ENCODE measurements around the gene HS2ST1. TPM values are rescaled to one million over a fixed set of nuclear protein-coding genes. Genes with fewer than 3 reads are reported as not detected.

Gene HS2ST1
- total and polyA plus RNA-seq, 2 experiments from 2014 or later, result 6.7 to 17.1 TPM

- TF ChIP-seq ZNF462 (CRISPR knock-in tag; IDR thresholded peaks at IDR 0.05) (no peak), NANOG (IDR thresholded peaks at IDR 0.05; ENCODE audit: borderline replicate concordance) (no peak), ETS1 (IDR thresholded peaks at IDR 0.05) (no peak), ZNF114 (CRISPR knock-in tag; IDR thresholded peaks at IDR 0.05) (no peak), STAT1 (IDR thresholded peaks at IDR 0.05; ENCODE audit: unreplicated experiment) (no peak), CREB1 (CRISPR knock-in tag; IDR thresholded peaks at IDR 0.05; ENCODE audit: low read depth) (no peak)
These were observed 73.0 kb downstream of the HS2ST1 start (continued) for GRCh38 chr1:86987446-86987845.

- Histone ChIP-seq H3K9me2 (ENCODE audit: insufficient read depth) (no peaks in the 10 kb centered on the region), H3K4me1 (ENCODE audit: insufficient read depth) (peaks cover 10% of the 10 kb centered on the region), H3K4me2 (no peak overlapping the region), H3K79me2 (replicated peaks; ENCODE audit: insufficient read depth) (peaks cover 56% of the 10 kb centered on the region), H3K4me3 (no peak overlapping the region), H4K20me1 (replicated peaks; ENCODE audit: insufficient read depth) (peaks cover 11% of the 10 kb centered on the region), H3F3A (replicated peaks; ENCODE audit: low read depth) (no peaks in the 10 kb centered on the region), H3K27me3 (ENCODE audit: insufficient read depth) (no peaks in the 10 kb centered on the region), H3K36me3 (ENCODE audit: insufficient read depth) (no peaks in the 10 kb centered on the region), H3K27ac (ENCODE audit: low read depth) (no peak overlapping the region), H2AFZ (no peak overlapping the region)
- H3K36me3 Mint-ChIP-seq (ENCODE audit: low read depth), result no peaks in the 10 kb centered on the region; the same call in 1 of the 3 replicates
- ATAC-seq (no peak), DNase-seq (ENCODE audit: low spot score) (no peak)
- H3K27ac Mint-ChIP-seq, result no peak overlapping the region
- no peak overlapping the region for H3K4me3 Mint-ChIP-seq
- no peaks in the 10 kb centered on the region for H3K9me3 Mint-ChIP-seq
- peaks cover 26% of the 10 kb centered on the region for H3K4me1 Mint-ChIP-seq
- peaks cover 5% of the 10 kb centered on the region for H3K27me3 Mint-ChIP-seq (ENCODE audit: insufficient read depth, low read depth, poor library complexity)
- TF ChIP-seq POLR2AphosphoS5 (IDR thresholded peaks at IDR 0.05; ENCODE audit: low read depth) (no peak), ZNF462 (CRISPR knock-in tag; IDR thresholded peaks at IDR 0.05) (no peak), ETS1 (IDR thresholded peaks at IDR 0.05) (no peak), EZH2 (IDR thresholded peaks at IDR 0.05; ENCODE audit: low read depth, unreplicated experiment) (no peak)
These were observed 74.4 kb downstream of the HS2ST1 start for GRCh38 chr1:86988835-86989234.
